ENCODE results near the gene KIFAP3. TPM values are rescaled to one million over a fixed set of nuclear protein-coding genes. Genes with fewer than 3 reads are reported as not detected.
"Not testable (repeated sequence)": the region's sequence is repeated elsewhere in the genome, so short reads cannot be mapped to it uniquely, and the experiment has no call there.

KIFAP3 gene
- total and polyA plus RNA-seq, 7 experiments from 2014 or later: 8.9 to 23.8 (median 15.1) TPM

- peaks cover 0 to 4% (median 0%) of the 10 kb centered on the region in 3 experiments for H3K36me3 ChIP-seq (ENCODE audit: control insufficient read depth in 2 of 3, insufficient read depth in 3 of 3, low read length in 3 of 3)
- ATAC-seq (no peak), DNase-seq (no peak)
- Mint-ChIP-seq H3K36me3 (peaks cover 0 to 19% (median 7%) of the 10 kb centered on the region in 5 donors), H3K9me3 (no peaks in the 10 kb centered on the region), H3K4me3 (no peak overlapping the region), H3K27me3 (no peaks in the 10 kb centered on the region), H3K27ac (no peak overlapping the region), H3K4me1 (peaks cover 3 to 6% (median 5%) of the 10 kb centered on the region in 7 donors)
- no peak overlapping the region for H3K4me3 ChIP-seq (ENCODE audit: low read length)
- CTCF ChIA-PET: no interaction called here
- no peaks in the 10 kb centered on the region for H3K4me1 ChIP-seq (ENCODE audit: control insufficient read depth in 2 of 2, insufficient read depth in 2 of 2, low read length in 2 of 2)
- no peaks in the 10 kb centered on the region for H3K9me3 ChIP-seq (ENCODE audit: control insufficient read depth in 2 of 3, low read length in 3 of 3)
- intact Hi-C loops (cut with micrococcal nuclease): loop anchor here in 1 of 2 donors (10.0 kb wide), 1 partner anchor 741 kb away; the partner anchor contains the start of gene PRRX1
- POLR2A ChIA-PET: no interaction called here
- H3K27ac ChIP-seq (ENCODE audit: low read depth, low read length): no peak overlapping the region
- no peaks in the 10 kb centered on the region for H3K27me3 ChIP-seq (ENCODE audit: control insufficient read depth in 2 of 2, insufficient read depth in 2 of 2, low read length in 2 of 2)
These were observed 150.4 kb downstream of the KIFAP3 start for GRCh38 chr1:169924063-169924462.

GRCh38 chr1:169921080-169921479, 153.4 kb downstream of the KIFAP3 start:
- H3K9me3 ChIP-seq (ENCODE audit: control insufficient read depth in 2 of 3, low read length in 3 of 3): no peaks in the 10 kb centered on the region
- no peaks in the 10 kb centered on the region for H3K9me3 Mint-ChIP-seq

GRCh38 chr1:169918927-169919326, 155.6 kb downstream of the KIFAP3 start:
- no peak for ATAC-seq

More at GRCh38 chr1:169921080-169921479, 153.4 kb downstream of the KIFAP3 start:
- Mint-ChIP-seq H3K27ac (no peak overlapping the region), H3K4me3 (no peak overlapping the region), H3K27me3 (no peaks in the 10 kb centered on the region), H3K4me1 (peaks cover 0 to 3% (median 2%) of the 10 kb centered on the region in 7 donors), H3K36me3 (peaks cover 0 to 30% (median 10%) of the 10 kb centered on the region in 5 donors)
- H3K4me1 ChIP-seq (ENCODE audit: control insufficient read depth in 2 of 2, insufficient read depth in 2 of 2, low read length in 2 of 2): no peaks in the 10 kb centered on the region
- H3K4me3 ChIP-seq (ENCODE audit: low read length): no peak overlapping the region
- no peak for ATAC-seq
- intact Hi-C loops (cut with micrococcal nuclease): loop anchor here in 1 of 2 donors (10.0 kb wide), 1 partner anchor 744 kb away; the partner anchor contains the start of gene PRRX1
- ChIA-PET POLR2A (no interaction called here), CTCF (interaction anchor here (0.7 to 1.2 kb wide), 2 partner anchors 8 to 627 kb away, joined by 3 read pairs; no protein-coding TSS in a partner anchor)
- no peaks in the 10 kb centered on the region for H3K27me3 ChIP-seq (ENCODE audit: control insufficient read depth in 2 of 2, insufficient read depth in 2 of 2, low read length in 2 of 2)
- no peak overlapping the region for H3K27ac ChIP-seq (ENCODE audit: low read depth, low read length)
- peaks cover 0 to 4% (median 0%) of the 10 kb centered on the region in 3 experiments for H3K36me3 ChIP-seq (ENCODE audit: control insufficient read depth in 2 of 3, insufficient read depth in 3 of 3, low read length in 3 of 3)
- DNase-seq: no peak

GRCh38 chr1:169918220-169918619, 156.3 kb downstream of the KIFAP3 start:
- H3K4me3 Mint-ChIP-seq; DNase-seq; H3K27me3 ChIP-seq (ENCODE audit: control insufficient read depth in 2 of 2, insufficient read depth in 2 of 2, low read length in 2 of 2); H3K27me3 Mint-ChIP-seq; H3K4me1 Mint-ChIP-seq; H3K27ac Mint-ChIP-seq; H3K4me3 ChIP-seq (ENCODE audit: low read length); ATAC-seq; H3K9me3 ChIP-seq (ENCODE audit: control insufficient read depth in 2 of 3, low read length in 3 of 3); H3K36me3 ChIP-seq (ENCODE audit: control insufficient read depth in 2 of 3, insufficient read depth in 3 of 3, low read length in 3 of 3); POLR2A ChIA-PET; intact Hi-C loops (cut with micrococcal nuclease); H3K4me1 ChIP-seq (ENCODE audit: control insufficient read depth in 2 of 2, insufficient read depth in 2 of 2, low read length in 2 of 2); CTCF ChIA-PET; H3K27ac ChIP-seq (ENCODE audit: low read depth, low read length); H3K9me3 Mint-ChIP-seq: not testable (repeated sequence)
- peaks cover 0 to 36% (median 6%) of the 10 kb centered on the region in 5 donors for H3K36me3 Mint-ChIP-seq

More at GRCh38 chr1:169918927-169919326, 155.6 kb downstream of the KIFAP3 start:
- no peak overlapping the region for H3K27ac Mint-ChIP-seq
- CTCF ChIA-PET: interaction anchor here (0.6 kb wide), 1 partner anchor 1449 kb away, joined by 3 read pairs; no protein-coding TSS in a partner anchor
- no peak overlapping the region for H3K27ac ChIP-seq (ENCODE audit: low read depth, low read length)
- no peaks in the 10 kb centered on the region for H3K4me1 ChIP-seq (ENCODE audit: control insufficient read depth in 2 of 2, insufficient read depth in 2 of 2, low read length in 2 of 2)
- no peaks in the 10 kb centered on the region for H3K9me3 ChIP-seq (ENCODE audit: control insufficient read depth in 2 of 3, low read length in 3 of 3)
- H3K36me3 Mint-ChIP-seq: peaks cover under 1 to 38% (median 10%) of the 10 kb centered on the region in 5 donors
- POLR2A ChIA-PET: interaction anchor here (0.7 kb wide), 1 partner anchor 28 kb away, joined by 5 read pairs; no protein-coding TSS in a partner anchor
- H3K4me3 Mint-ChIP-seq: no peak overlapping the region
- H3K36me3 ChIP-seq (ENCODE audit: control insufficient read depth in 2 of 3, insufficient read depth in 3 of 3, low read length in 3 of 3): peaks cover 0 to 4% (median 0%) of the 10 kb centered on the region in 3 experiments
- DNase-seq: no peak
- intact Hi-C loops (cut with micrococcal nuclease): no loop called here
- no peaks in the 10 kb centered on the region for H3K4me1 Mint-ChIP-seq
- H3K9me3 Mint-ChIP-seq: no peaks in the 10 kb centered on the region
- H3K4me3 ChIP-seq (ENCODE audit: low read length): no peak overlapping the region
- no peaks in the 10 kb centered on the region for H3K27me3 Mint-ChIP-seq
- no peaks in the 10 kb centered on the region for H3K27me3 ChIP-seq (ENCODE audit: control insufficient read depth in 2 of 2, insufficient read depth in 2 of 2, low read length in 2 of 2)

GRCh38 chr1:169915150-169915549, 159.3 kb downstream of the KIFAP3 start:
- no peak overlapping the region for H3K27ac Mint-ChIP-seq
- POLR2A ChIA-PET: no interaction called here
- H3K36me3 ChIP-seq (ENCODE audit: control insufficient read depth in 2 of 3, insufficient read depth in 3 of 3, low read length in 3 of 3): no peaks in the 10 kb centered on the region
- H3K27me3 ChIP-seq (ENCODE audit: control insufficient read depth in 2 of 2, insufficient read depth in 2 of 2, low read length in 2 of 2): no peaks in the 10 kb centered on the region
- H3K9me3 ChIP-seq (ENCODE audit: control insufficient read depth in 2 of 3, low read length in 3 of 3): no peaks in the 10 kb centered on the region
- H3K4me3 Mint-ChIP-seq: no peak overlapping the region
- H3K4me1 ChIP-seq (ENCODE audit: control insufficient read depth in 2 of 2, insufficient read depth in 2 of 2, low read length in 2 of 2): no peaks in the 10 kb centered on the region
- intact Hi-C loops (cut with micrococcal nuclease): no loop called here
- H3K9me3 Mint-ChIP-seq: peaks cover 0 to 12% (median 0%) of the 10 kb centered on the region in 11 donors
- H3K36me3 Mint-ChIP-seq: peaks cover 0 to 34% (median 12%) of the 10 kb centered on the region in 5 donors
- CTCF ChIA-PET: no interaction called here
- no peaks in the 10 kb centered on the region for H3K27me3 Mint-ChIP-seq
- DNase-seq (no peak), ATAC-seq (no peak)
- peaks cover 0 to 4% (median 0%) of the 10 kb centered on the region in 7 donors for H3K4me1 Mint-ChIP-seq
- H3K27ac ChIP-seq (ENCODE audit: low read depth, low read length): no peak overlapping the region
- H3K4me3 ChIP-seq (ENCODE audit: low read length): no peak overlapping the region

GRCh38 chr1:169914531-169914930, 160.0 kb downstream of the KIFAP3 start:
- no peak overlapping the region for H3K27ac Mint-ChIP-seq
- ChIA-PET POLR2A (no interaction called here), CTCF (no interaction called here)
- H3K27me3 Mint-ChIP-seq: no peaks in the 10 kb centered on the region
- intact Hi-C loops (cut with micrococcal nuclease): no loop called here
- H3K36me3 Mint-ChIP-seq: peaks cover 0 to 29% (median 12%) of the 10 kb centered on the region in 5 donors
- H3K9me3 ChIP-seq (ENCODE audit: control insufficient read depth in 2 of 3, low read length in 3 of 3): no peaks in the 10 kb centered on the region
- H3K4me3 Mint-ChIP-seq: no peak overlapping the region
- H3K4me1 Mint-ChIP-seq: peaks cover 0 to 4% (median 0%) of the 10 kb centered on the region in 7 donors
- H3K4me1 ChIP-seq (ENCODE audit: control insufficient read depth in 2 of 2, insufficient read depth in 2 of 2, low read length in 2 of 2): no peaks in the 10 kb centered on the region
- H3K27me3 ChIP-seq (ENCODE audit: control insufficient read depth in 2 of 2, insufficient read depth in 2 of 2, low read length in 2 of 2): no peaks in the 10 kb centered on the region
- peaks cover 0 to 12% (median 0%) of the 10 kb centered on the region in 11 donors for H3K9me3 Mint-ChIP-seq
- ATAC-seq (no peak), DNase-seq (no peak)
- no peak overlapping the region for H3K27ac ChIP-seq (ENCODE audit: low read depth, low read length)
- H3K36me3 ChIP-seq (ENCODE audit: control insufficient read depth in 2 of 3, insufficient read depth in 3 of 3, low read length in 3 of 3): no peaks in the 10 kb centered on the region
- no peak overlapping the region for H3K4me3 ChIP-seq (ENCODE audit: low read length)

GRCh38 chr1:169909499-169909898, 165.0 kb downstream of the KIFAP3 start:
- ChIA-PET POLR2A (no interaction called here), CTCF (no interaction called here)
- intact Hi-C loops (cut with micrococcal nuclease): no loop called here
- no peaks in the 10 kb centered on the region for H3K27me3 Mint-ChIP-seq
- no peaks in the 10 kb centered on the region for H3K4me1 ChIP-seq (ENCODE audit: control insufficient read depth in 2 of 2, insufficient read depth in 2 of 2, low read length in 2 of 2)
- no peak overlapping the region for H3K27ac Mint-ChIP-seq
- peaks cover 2 to 21% (median 6%) of the 10 kb centered on the region in 7 donors for H3K4me1 Mint-ChIP-seq
- DNase-seq (no peak), ATAC-seq (no peak)
- H3K4me3 ChIP-seq (ENCODE audit: low read length): no peak overlapping the region
- H3K27me3 ChIP-seq (ENCODE audit: control insufficient read depth in 2 of 2, insufficient read depth in 2 of 2, low read length in 2 of 2): no peaks in the 10 kb centered on the region
- H3K4me3 Mint-ChIP-seq: no peak overlapping the region
- H3K36me3 Mint-ChIP-seq: peaks cover 0 to 12% (median 7%) of the 10 kb centered on the region in 5 donors
- H3K9me3 Mint-ChIP-seq: peaks cover 0 to 17% (median 5%) of the 10 kb centered on the region in 11 donors
- H3K9me3 ChIP-seq (ENCODE audit: control insufficient read depth in 2 of 3, low read length in 3 of 3): no peaks in the 10 kb centered on the region
- H3K27ac ChIP-seq (ENCODE audit: low read depth, low read length): no peak overlapping the region
- no peaks in the 10 kb centered on the region for H3K36me3 ChIP-seq (ENCODE audit: control insufficient read depth in 2 of 3, insufficient read depth in 3 of 3, low read length in 3 of 3)
